Upper lobe of right lung (tissue), 1 donor: ENCODE measurements around the gene EAF1. TPM values are rescaled to one million over a fixed set of nuclear protein-coding genes. Genes with fewer than 3 reads are reported as not detected.
A peak's percentile ranks its signal among the peaks of the same experiment; 100 is the strongest.

Experiments
- ATAC-seq: fragments of 200-7000 bp; cut with Tn5 transposase; one replicate; pipeline ENCODE4 v1.9.1; 2020; ENCODE audit warnings: mild to moderate bottlenecking, moderate library complexity
- DNase-seq: peaks from one replicate; pipeline ENCODE4 v3.0.0-alpha.2; 2020
- H3K27ac ChIP-seq: fragments of 200-600 bp; one replicate; pipeline ENCODE4 v1.8.0; 2022
- H3K27me3 ChIP-seq: fragments of 200-600 bp; one replicate; pipeline ENCODE4 v1.8.0; 2022; ENCODE audit warnings: mild to moderate bottlenecking
- H3K36me3 ChIP-seq: fragments of 200-600 bp; one replicate; pipeline ENCODE4 v1.8.0; 2022
- H3K4me1 ChIP-seq: fragments of 200-600 bp; one replicate; pipeline ENCODE4 v1.8.0; 2022
- H3K4me3 ChIP-seq: fragments of 200-600 bp; one replicate; pipeline ENCODE4 v1.8.0; 2022; ENCODE audit warnings: mild to moderate bottlenecking
- H3K9me3 ChIP-seq: fragments of 200-600 bp; one replicate; pipeline ENCODE4 v1.8.0; 2022
- intact Hi-C: fragments of 100-400 bp; cut with DNase I; formaldehyde crosslinking; loops from one replicate; pipeline ENCODE4 v1.11.0; 2022
- long read RNA-seq: library from polyadenylated mRNA; unstranded; transcript quantifications from one replicate; pipeline ENCODE4 v2.0.0, GENCODE V29; 2021
- total RNA-seq: library from RNA; stranded (reverse); fragmentation: NEBNext Ultra II Directional; extraction: Animal tissue kit (Norgen Biotek cat#: 25700); gene quantifications from one replicate; pipeline ENCODE4 v1.2.1, GENCODE V29; 2021
- TF ChIP-seq, protein P1 (sequence below): fragments of 200-600 bp; IDR thresholded peaks from one replicate; pipeline ENCODE4 v1.8.0; 2022; ENCODE audit warnings: antibody characterized with exemption
- donor health status: DM: no; HTN: yes; CAD: no; lungs with severe emphysema.

Gene EAF1
- 24.6 TPM for total RNA-seq
- long read RNA-seq, full-length matches to known transcripts = 33 of 40 reads
- long read RNA-seq, partial matches to known transcripts = 3 of 40 reads
- long read RNA-seq, other reads (novel, unspliced or antisense) = 4 of 40 reads

DNA sequence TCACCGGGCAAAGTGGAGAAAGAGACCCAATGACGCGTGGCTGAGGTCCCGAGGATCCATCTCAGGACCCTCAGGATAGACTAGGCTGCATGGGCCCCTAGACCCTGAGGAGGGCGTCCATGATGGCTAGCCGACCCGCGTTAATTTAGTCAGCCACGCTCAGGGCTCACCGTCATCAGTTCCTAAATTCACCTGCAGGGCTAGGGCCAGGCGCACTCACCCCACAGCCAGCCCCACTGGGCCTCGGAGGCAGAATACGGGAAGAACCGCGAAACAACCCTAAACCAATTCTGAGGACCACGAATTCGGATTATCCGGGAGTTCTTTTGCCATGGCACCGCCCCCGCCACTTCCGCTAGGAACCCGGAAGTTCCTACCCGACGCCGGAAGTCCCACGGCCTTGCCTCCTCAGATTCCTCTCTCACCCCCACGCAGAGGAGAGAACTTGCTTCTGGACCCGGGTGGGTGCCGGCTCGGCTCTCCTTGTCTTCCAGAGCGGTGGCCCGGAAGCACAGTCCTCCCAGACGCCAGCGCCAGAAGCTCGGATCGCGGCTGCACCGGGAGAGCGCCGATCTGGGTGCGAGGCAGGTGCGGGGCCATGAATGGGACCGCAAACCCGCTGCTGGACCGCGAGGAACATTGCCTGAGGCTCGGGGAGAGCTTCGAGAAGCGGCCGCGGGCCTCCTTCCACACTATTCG, at the start of gene EAF1, which contains the start of gene METTL6:
EAF1 (plus strand) TSS at position 417 of the 699 bp plus-strand sequence; CDS start at position 599, 182 bp downstream.
METTL6 (minus strand) TSS at position 363 of the 699 bp plus-strand sequence. CDS start 1,033 bp downstream, outside the sequence.
- H3K4me1 ChIP-seq = peaks cover 24% of the 10 kb centered on the region
- TF ChIP-seq, protein P1, sequence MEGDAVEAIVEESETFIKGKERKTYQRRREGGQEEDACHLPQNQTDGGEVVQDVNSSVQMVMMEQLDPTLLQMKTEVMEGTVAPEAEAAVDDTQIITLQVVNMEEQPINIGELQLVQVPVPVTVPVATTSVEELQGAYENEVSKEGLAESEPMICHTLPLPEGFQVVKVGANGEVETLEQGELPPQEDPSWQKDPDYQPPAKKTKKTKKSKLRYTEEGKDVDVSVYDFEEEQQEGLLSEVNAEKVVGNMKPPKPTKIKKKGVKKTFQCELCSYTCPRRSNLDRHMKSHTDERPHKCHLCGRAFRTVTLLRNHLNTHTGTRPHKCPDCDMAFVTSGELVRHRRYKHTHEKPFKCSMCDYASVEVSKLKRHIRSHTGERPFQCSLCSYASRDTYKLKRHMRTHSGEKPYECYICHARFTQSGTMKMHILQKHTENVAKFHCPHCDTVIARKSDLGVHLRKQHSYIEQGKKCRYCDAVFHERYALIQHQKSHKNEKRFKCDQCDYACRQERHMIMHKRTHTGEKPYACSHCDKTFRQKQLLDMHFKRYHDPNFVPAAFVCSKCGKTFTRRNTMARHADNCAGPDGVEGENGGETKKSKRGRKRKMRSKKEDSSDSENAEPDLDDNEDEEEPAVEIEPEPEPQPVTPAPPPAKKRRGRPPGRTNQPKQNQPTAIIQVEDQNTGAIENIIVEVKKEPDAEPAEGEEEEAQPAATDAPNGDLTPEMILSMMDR = peak; percentile 18
- intact Hi-C loops = no loop called here
- peak within 1 kb of the TSS; percentile 91 for H3K27ac ChIP-seq
- no peaks in the 10 kb centered on the region for H3K9me3 ChIP-seq
- ATAC-seq (peak; percentile 98), DNase-seq (peak; percentile 94)
- H3K27me3 ChIP-seq = no peaks in the 10 kb centered on the region
- peaks cover 50% of the 10 kb centered on the region for H3K36me3 ChIP-seq
- H3K4me3 ChIP-seq = peak within 1 kb of the TSS; percentile 97

DNA sequence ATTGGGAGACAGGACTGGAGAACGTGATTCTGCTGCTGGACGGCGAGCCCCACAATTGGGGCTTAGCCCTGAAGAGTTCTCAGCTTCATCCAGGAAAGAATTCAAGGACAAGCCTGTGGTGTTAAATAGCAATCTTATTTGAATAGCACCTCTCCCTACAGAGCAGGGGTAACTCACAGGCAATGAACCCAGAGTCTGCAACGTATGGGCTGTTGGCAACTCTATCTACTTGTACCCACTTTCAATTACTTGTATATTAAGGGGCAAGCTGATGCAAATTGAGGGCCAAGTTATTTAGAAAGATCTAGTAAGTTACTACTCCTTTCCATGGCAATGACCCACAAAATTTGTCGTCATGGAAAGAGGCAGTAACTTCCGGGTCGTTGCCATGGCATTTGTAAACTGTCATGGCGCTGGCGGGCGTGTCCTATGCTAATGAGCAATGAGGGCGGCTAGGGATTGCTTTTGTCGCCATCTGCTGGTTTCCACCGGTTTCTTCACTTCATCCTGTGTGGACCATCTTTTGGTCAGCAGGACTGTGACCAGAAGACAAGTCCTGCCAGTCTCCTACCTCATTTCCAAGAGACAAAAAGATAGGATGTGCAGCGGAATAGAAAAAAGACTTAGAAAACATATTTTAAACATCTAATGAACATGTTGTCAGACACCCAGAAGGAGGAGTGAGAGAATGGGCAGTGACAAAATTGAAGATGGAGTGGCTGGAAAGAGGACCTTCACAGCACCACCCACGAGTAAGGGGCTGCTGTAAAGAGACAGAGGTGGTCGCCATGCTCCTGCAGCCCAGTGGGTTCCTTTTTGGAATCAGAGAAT, 49.2 kb upstream of the EAF1 start:
- intact Hi-C loops = no loop called here
- peaks cover 4% of the 10 kb centered on the region for H3K4me1 ChIP-seq
- ATAC-seq (peak; percentile 100), DNase-seq (peak; percentile 94)
- H3K27ac ChIP-seq = peak overlapping the region; percentile 70
- no peaks in the 10 kb centered on the region for H3K36me3 ChIP-seq
- no peaks in the 10 kb centered on the region for H3K27me3 ChIP-seq
- H3K4me3 ChIP-seq = no peak overlapping the region
- TF ChIP-seq, protein P1 = peak; percentile 83
- H3K9me3 ChIP-seq = no peaks in the 10 kb centered on the region

DNA sequence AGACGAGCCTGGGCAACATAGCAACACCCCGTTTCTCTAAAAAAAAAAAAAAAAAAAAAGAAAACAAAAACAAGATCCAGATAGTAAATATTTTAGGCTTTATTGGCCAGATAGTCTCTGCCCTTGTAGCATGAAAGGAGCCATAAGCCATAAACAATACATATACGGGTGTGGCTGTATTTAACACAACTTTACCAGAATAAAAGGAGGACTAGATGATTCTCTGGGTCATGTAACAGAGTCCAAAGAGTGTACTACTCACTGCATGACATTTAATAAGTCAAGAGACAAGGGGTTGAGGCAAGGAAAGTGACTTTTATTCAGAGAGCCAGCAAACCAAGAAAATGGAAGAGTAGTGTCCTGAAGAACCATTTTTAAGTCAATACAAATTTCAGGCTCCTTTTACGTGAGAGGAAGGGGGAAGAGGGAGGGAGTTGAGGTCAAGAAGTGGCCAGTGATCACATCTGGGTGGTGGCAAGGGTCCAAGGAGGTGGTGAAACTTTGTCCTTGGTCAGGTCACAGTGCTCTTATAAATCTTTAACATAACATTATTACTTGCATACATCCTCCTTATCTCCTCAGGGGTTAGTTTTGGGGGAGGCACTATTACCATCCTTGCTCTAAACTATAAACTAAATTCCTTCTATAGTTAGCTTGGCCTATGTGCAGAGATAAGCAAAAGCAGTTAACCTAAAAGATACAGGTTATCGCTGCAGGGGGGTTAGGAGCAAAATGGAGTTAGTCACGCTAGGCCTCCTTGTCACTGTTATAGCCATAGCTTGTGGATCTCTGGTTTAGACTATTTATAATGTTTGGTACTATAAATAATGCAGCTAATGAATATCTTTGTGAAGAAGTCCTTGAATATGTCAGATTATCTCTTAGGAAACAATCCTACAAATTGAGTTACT, 46.2 kb upstream of the EAF1 start:
- DNase-seq (no peak), ATAC-seq (no peak)
- intact Hi-C loops = loop anchor here (10.0 kb wide), 1 partner anchor 116 kb away; no protein-coding TSS in a partner anchor
- TF ChIP-seq, protein P1 = no peak
- H3K9me3 ChIP-seq = no peaks in the 10 kb centered on the region
- H3K4me1 ChIP-seq = peaks cover 4% of the 10 kb centered on the region
- H3K36me3 ChIP-seq = no peaks in the 10 kb centered on the region
- no peak overlapping the region for H3K27ac ChIP-seq
- no peak overlapping the region for H3K4me3 ChIP-seq
- no peaks in the 10 kb centered on the region for H3K27me3 ChIP-seq

DNA sequence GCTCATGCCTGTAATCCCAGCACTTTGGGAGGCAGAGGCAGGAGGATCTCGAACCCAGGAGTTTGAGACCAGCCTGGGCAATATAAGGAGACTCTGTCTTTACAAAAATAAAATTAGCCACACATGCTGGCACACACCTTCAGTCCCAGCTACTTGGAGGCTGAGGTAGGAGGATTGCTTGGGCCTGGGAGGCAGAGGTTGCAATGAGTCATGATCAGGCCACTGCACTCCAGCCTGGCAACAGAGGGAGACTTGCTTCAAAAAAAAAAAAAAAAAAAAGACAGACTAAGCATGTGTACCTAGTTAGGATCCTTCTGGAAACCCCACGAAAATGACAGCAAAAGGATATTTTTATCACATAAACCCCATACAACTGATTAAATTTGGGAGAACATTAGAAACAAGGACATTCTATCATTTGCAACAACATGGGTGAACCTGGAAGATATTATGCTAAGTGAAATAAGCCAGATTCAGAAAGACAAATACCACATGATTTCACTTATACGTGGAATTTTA, 44.9 kb upstream of the EAF1 start:
- intact Hi-C loops = loop anchor here (10.0 kb wide), 1 partner anchor 118 kb away; no protein-coding TSS in a partner anchor
- Histone ChIP-seq H3K27me3 (no peaks in the 10 kb centered on the region), H3K4me3 (no peak overlapping the region), H3K9me3 (no peaks in the 10 kb centered on the region), H3K4me1 (peaks cover 4% of the 10 kb centered on the region), H3K27ac (no peak overlapping the region), H3K36me3 (no peaks in the 10 kb centered on the region)
- no peak for DNase-seq
- ATAC-seq = no peak
- TF ChIP-seq, protein P1 = no peak
